Measurements from ENCODE around the gene ZNRF2. TPM values are rescaled to one million over a fixed set of nuclear protein-coding genes. Genes with fewer than 3 reads are reported as not detected.

The ZNRF2 gene
- total RNA-seq, 1 experiment from 2014 or later: 34.7 TPM

- no peak for DNase-seq (ENCODE audit: low read depth, low spot score)
- in situ Hi-C loops (cut with HindIII; ENCODE audit: low pct_unique_long_range_greater_than_20kb, low sequenced_read_pairs): no loop called here
Measured at GRCh38 chr7:30330134-30331111, 46.0 kb downstream of the ZNRF2 start.

- DNase-seq (ENCODE audit: low read depth, low spot score): no peak
- in situ Hi-C loops (cut with HindIII; ENCODE audit: low pct_unique_long_range_greater_than_20kb, low sequenced_read_pairs): no loop called here
Measured at GRCh38 chr7:30331338-30331737, 46.9 kb downstream of the ZNRF2 start.

GRCh38 chr7:30332549-30332948 lies 48.2 kb downstream of the ZNRF2 start:
- DNase-seq (ENCODE audit: low read depth, low spot score): no peak
- in situ Hi-C loops (cut with HindIII; ENCODE audit: low pct_unique_long_range_greater_than_20kb, low sequenced_read_pairs): no loop called here

- DNase-seq (ENCODE audit: low read depth, low spot score): no peak
- in situ Hi-C loops (cut with HindIII; ENCODE audit: low pct_unique_long_range_greater_than_20kb, low sequenced_read_pairs): no loop called here
Measured at GRCh38 chr7:30335763-30336487, 51.5 kb downstream of the ZNRF2 start.

GRCh38 chr7:30344513-30344912 lies 60.1 kb downstream of the ZNRF2 start:
- no peak for DNase-seq (ENCODE audit: low read depth, low spot score)
- in situ Hi-C loops (cut with HindIII; ENCODE audit: low pct_unique_long_range_greater_than_20kb, low sequenced_read_pairs): no loop called here

GRCh38 chr7:30347226-30348082 lies 63.1 kb downstream of the ZNRF2 start:
- DNase-seq (ENCODE audit: low read depth, low spot score): no peak
- in situ Hi-C loops (cut with HindIII; ENCODE audit: low pct_unique_long_range_greater_than_20kb, low sequenced_read_pairs): no loop called here

- DNase-seq (ENCODE audit: low read depth, low spot score): peak; percentile 96
- in situ Hi-C loops (cut with HindIII; ENCODE audit: low pct_unique_long_range_greater_than_20kb, low sequenced_read_pairs): no loop called here
Measured at GRCh38 chr7:30348083-30348560, 63.7 kb downstream of the ZNRF2 start.

- in situ Hi-C loops (cut with HindIII; ENCODE audit: low pct_unique_long_range_greater_than_20kb, low sequenced_read_pairs): no loop called here
- DNase-seq (ENCODE audit: low read depth, low spot score): no peak
Measured at GRCh38 chr7:30349170-30349569, 64.8 kb downstream of the ZNRF2 start.

GRCh38 chr7:30349816-30350215 lies 65.4 kb downstream of the ZNRF2 start:
- DNase-seq (ENCODE audit: low read depth, low spot score): no peak
- in situ Hi-C loops (cut with HindIII; ENCODE audit: low pct_unique_long_range_greater_than_20kb, low sequenced_read_pairs): no loop called here

- in situ Hi-C loops (cut with HindIII; ENCODE audit: low pct_unique_long_range_greater_than_20kb, low sequenced_read_pairs): no loop called here
- peak; percentile 43 for DNase-seq (ENCODE audit: low read depth, low spot score)
Measured at GRCh38 chr7:30351286-30351685, 66.9 kb downstream of the ZNRF2 start.

- in situ Hi-C loops (cut with HindIII; ENCODE audit: low pct_unique_long_range_greater_than_20kb, low sequenced_read_pairs): no loop called here
- peak; percentile 52 for DNase-seq (ENCODE audit: low read depth, low spot score)
Measured at GRCh38 chr7:30351724-30352123, 67.3 kb downstream of the ZNRF2 start.

- in situ Hi-C loops (cut with HindIII; ENCODE audit: low pct_unique_long_range_greater_than_20kb, low sequenced_read_pairs): no loop called here
- peak; percentile 52 for DNase-seq (ENCODE audit: low read depth, low spot score)
Measured at GRCh38 chr7:30352169-30352568, 67.8 kb downstream of the ZNRF2 start.

- DNase-seq (ENCODE audit: low read depth, low spot score): no peak
- in situ Hi-C loops (cut with HindIII; ENCODE audit: low pct_unique_long_range_greater_than_20kb, low sequenced_read_pairs): no loop called here
Measured at GRCh38 chr7:30353532-30353931, 69.1 kb downstream of the ZNRF2 start.

GRCh38 chr7:30353932-30354607 lies 69.7 kb downstream of the ZNRF2 start:
- DNase-seq (ENCODE audit: low read depth, low spot score): no peak
- in situ Hi-C loops (cut with HindIII; ENCODE audit: low pct_unique_long_range_greater_than_20kb, low sequenced_read_pairs): no loop called here

- no peak for DNase-seq (ENCODE audit: low read depth, low spot score)
- in situ Hi-C loops (cut with HindIII; ENCODE audit: low pct_unique_long_range_greater_than_20kb, low sequenced_read_pairs): no loop called here
Measured at GRCh38 chr7:30354791-30355190, 70.4 kb downstream of the ZNRF2 start.

- DNase-seq (ENCODE audit: low read depth, low spot score): peak; percentile 95
- in situ Hi-C loops (cut with HindIII; ENCODE audit: low pct_unique_long_range_greater_than_20kb, low sequenced_read_pairs): no loop called here
Measured at GRCh38 chr7:30359957-30360356, 75.6 kb downstream of the ZNRF2 start.

Measured in SK-MEL-5 (cell line).